HepG2 (cell line): ENCODE data around the gene RAC3. TPM values are rescaled to one million over a fixed set of nuclear protein-coding genes. Genes with fewer than 3 reads are reported as not detected.
A peak's percentile ranks its signal among the peaks of the same experiment; 100 is the strongest.

Source experiments
- ATF7 ChIP-seq, 2 experiments: fragments of 450-650 bp in 1 of 2; sonication (generic) in 1 of 2; formaldehyde crosslinking in 1 of 2; IDR thresholded peaks; 2 replicates each; pipeline versions ENCODE4 v1.4.0 to v1.6.1; 2016 to 2020; ENCODE audit warnings: antibody characterized with exemption in 1 of 2, mild to moderate bottlenecking in 1 of 2, missing genetic modification reagents in 1 of 2
- GABPB1 ChIP-seq: IDR thresholded peaks from 2 replicates; pipeline ENCODE4 v1.6.1; 2016; ENCODE audit warnings: mild to moderate bottlenecking, missing genetic modification reagents, moderate library complexity, missing compliant biosample characterization
- PAF1 ChIP-seq: IDR thresholded peaks from 2 replicates; pipeline ENCODE4 v1.6.1; 2016; ENCODE audit warnings: missing genetic modification reagents, missing compliant biosample characterization
- RFXAP ChIP-seq: sonication (generic); formaldehyde crosslinking; IDR thresholded peaks from 2 replicates; pipeline ENCODE4 v1.4.0; 2020; ENCODE audit warnings: missing genetic modification reagents, borderline replicate concordance
- SP4 ChIP-seq: sonication (generic); formaldehyde crosslinking; IDR thresholded peaks from 2 replicates; pipeline ENCODE4 v1.8.1; 2023; ENCODE audit warnings: mild to moderate bottlenecking, missing genetic modification reagents
- TSC22D2 ChIP-seq: sonication (generic); formaldehyde crosslinking; IDR thresholded peaks from 2 replicates; pipeline ENCODE4 v1.5.1; 2020; ENCODE audit warnings: missing genetic modification reagents, mild to moderate bottlenecking, borderline replicate concordance
- ZNF17 ChIP-seq: sonication (generic); formaldehyde crosslinking; IDR thresholded peaks from 2 replicates; pipeline ENCODE4 v1.5.0; 2020; ENCODE audit warnings: mild to moderate bottlenecking, missing genetic modification reagents
- ZNF318 ChIP-seq: sonication (generic); formaldehyde crosslinking; IDR thresholded peaks from 2 replicates; pipeline ENCODE4 v1.4.0; 2020; ENCODE audit warnings: mild to moderate bottlenecking, missing genetic modification reagents
- ZNF503 ChIP-seq: sonication (generic); formaldehyde crosslinking; IDR thresholded peaks from 2 replicates; pipeline ENCODE4 v1.4.0; 2020; ENCODE audit warnings: missing genetic modification reagents
- ZNF513 ChIP-seq: sonication (generic); formaldehyde crosslinking; conservative IDR thresholded peaks from 2 replicates; pipeline ENCODE4 v1.5.0; 2020; ENCODE audit warnings: missing genetic modification reagents
- polyA plus RNA-seq, 8 experiments: library from polyadenylated mRNA; depleted of rRNA in 3 of 8; stranded (reverse) in 7 of 8; unstranded in 1 of 8; fragments of >200 nt; fragmentation: Illumina TruSeq in 4 of 8; extraction: Trizol in 4 of 8; gene quantifications; 2 replicates each; pipeline versions ENCODE4 v1.2.1 to v1.2.3, GENCODE V29; 2011 to 2016; ENCODE audit warnings: low read depth in 4 of 8, missing spikeins in 1 of 8, mixed read lengths in 1 of 8; ENCODE audit not compliant: insufficient read depth in 1 of 8
- total RNA-seq, 5 experiments: library from RNA; depleted of rRNA; stranded (reverse); fragments of >200 nt; fragmentation: Illumina TruSeq; extraction: Trizol; gene quantifications; 2 replicates each; pipeline ENCODE4 v1.2.3, GENCODE V29; 2016; ENCODE audit warnings: low read depth in 1 of 5
- TF ChIP-seq, protein P1 (sequence below): sonication (generic); IDR thresholded peaks from 2 replicates; pipeline ENCODE4 v1.6.1; 2016; ENCODE audit warnings: low read depth, borderline replicate concordance
- TF ChIP-seq, protein P2 (sequence below): sonication (generic); formaldehyde crosslinking; IDR thresholded peaks from 2 replicates; pipeline ENCODE4 v1.4.0; 2020; ENCODE audit warnings: missing genetic modification reagents, mild to moderate bottlenecking, borderline replicate concordance

Gene RAC3
- total and polyA plus RNA-seq, 2 of the 13 experiments (the other 11 are each of a cell fraction or from before 2014, with no cell fraction given), result 10.5 to 21.3 TPM

DNA sequence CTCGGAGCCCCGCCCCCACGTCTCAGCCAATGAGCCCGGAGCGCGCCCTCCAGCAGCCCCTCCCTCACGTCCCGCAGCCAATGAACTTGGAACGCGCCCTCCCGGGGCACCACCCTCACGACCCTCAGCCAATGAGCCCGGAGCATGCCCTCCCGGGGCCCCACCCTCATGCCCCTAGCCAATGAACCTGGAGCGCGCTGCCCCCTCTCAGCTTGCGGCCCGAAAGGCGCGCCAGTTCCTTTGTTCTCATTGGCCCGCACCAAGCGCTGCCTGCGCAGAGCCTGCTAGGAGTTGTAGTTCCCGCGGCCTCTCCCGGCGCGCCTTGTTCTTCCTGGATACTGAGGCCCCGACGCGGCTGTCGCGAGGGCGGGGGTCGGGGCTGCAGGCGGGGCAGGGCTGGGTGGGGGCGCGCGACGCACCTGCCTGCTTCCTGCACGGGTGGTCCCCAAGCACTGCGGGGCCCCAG lies 8.5 kb upstream of the RAC3 start, which contains the start of gene LRRC45 (continued):
- 0 out of 2 replicates have a peak, but pooled peaks have one; percentile 12 for TF ChIP-seq ZNF503 (CRISPR knock-in tag)
- no peak for TF ChIP-seq TSC22D2
- peak; percentile 99 for TF ChIP-seq SP4 (CRISPR knock-in tag)
- peak; percentile 77 for TF ChIP-seq GABPB1 (CRISPR knock-in tag)
- TF ChIP-seq ZNF513 (CRISPR knock-in tag), result no peak
- no peak; the same call in 1 of the 2 replicates for TF ChIP-seq RFXAP
- no peak for TF ChIP-seq PAF1 (CRISPR knock-in tag)
- TF ChIP-seq ZNF17 (CRISPR knock-in tag), result no peak
- no peak for TF ChIP-seq ZNF318 (CRISPR knock-in tag)
- no peak for TF ChIP-seq ATF7 (IDR thresholded peaks at IDR 0.05)
- no peak for TF ChIP-seq ATF7 (CRISPR knock-in tag; IDR thresholded peaks at IDR 0.05)
- TF ChIP-seq, protein P1, sequence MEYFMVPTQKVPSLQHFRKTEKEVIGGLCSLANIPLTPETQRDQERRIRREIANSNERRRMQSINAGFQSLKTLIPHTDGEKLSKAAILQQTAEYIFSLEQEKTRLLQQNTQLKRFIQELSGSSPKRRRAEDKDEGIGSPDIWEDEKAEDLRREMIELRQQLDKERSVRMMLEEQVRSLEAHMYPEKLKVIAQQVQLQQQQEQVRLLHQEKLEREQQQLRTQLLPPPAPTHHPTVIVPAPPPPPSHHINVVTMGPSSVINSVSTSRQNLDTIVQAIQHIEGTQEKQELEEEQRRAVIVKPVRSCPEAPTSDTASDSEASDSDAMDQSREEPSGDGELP, result no peak
- TF ChIP-seq, protein P2, sequence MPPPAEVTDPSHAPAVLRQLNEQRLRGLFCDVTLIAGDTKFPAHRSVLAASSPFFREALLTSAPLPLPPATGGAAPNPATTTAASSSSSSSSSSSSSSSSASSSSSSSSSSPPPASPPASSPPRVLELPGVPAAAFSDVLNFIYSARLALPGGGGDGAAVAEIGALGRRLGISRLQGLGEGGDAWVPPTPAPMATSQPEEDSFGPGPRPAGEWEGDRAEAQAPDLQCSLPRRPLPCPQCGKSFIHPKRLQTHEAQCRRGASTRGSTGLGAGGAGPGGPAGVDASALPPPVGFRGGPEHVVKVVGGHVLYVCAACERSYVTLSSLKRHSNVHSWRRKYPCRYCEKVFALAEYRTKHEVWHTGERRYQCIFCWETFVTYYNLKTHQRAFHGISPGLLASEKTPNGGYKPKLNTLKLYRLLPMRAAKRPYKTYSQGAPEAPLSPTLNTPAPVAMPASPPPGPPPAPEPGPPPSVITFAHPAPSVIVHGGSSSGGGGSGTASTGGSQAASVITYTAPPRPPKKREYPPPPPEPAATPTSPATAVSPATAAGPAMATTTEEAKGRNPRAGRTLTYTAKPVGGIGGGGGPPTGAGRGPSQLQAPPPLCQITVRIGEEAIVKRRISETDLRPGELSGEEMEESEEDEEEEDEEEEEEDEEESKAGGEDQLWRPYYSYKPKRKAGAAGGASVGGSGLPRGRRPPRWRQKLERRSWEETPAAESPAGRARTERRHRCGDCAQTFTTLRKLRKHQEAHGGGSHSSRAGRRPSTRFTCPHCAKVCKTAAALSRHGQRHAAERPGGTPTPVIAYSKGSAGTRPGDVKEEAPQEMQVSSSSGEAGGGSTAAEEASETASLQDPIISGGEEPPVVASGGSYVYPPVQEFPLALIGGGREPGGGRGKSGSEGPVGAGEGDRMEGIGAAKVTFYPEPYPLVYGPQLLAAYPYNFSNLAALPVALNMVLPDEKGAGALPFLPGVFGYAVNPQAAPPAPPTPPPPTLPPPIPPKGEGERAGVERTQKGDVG (CRISPR knock-in tag), result no peak
